Measurements from ENCODE around the gene TUBGCP2. TPM values are rescaled to one million over a fixed set of nuclear protein-coding genes. Genes with fewer than 3 reads are reported as not detected.

Gene TUBGCP2
- total RNA-seq, 4 donors from 2014 or later: 35.8 to 47.3 (median 38.8) TPM

DNA sequence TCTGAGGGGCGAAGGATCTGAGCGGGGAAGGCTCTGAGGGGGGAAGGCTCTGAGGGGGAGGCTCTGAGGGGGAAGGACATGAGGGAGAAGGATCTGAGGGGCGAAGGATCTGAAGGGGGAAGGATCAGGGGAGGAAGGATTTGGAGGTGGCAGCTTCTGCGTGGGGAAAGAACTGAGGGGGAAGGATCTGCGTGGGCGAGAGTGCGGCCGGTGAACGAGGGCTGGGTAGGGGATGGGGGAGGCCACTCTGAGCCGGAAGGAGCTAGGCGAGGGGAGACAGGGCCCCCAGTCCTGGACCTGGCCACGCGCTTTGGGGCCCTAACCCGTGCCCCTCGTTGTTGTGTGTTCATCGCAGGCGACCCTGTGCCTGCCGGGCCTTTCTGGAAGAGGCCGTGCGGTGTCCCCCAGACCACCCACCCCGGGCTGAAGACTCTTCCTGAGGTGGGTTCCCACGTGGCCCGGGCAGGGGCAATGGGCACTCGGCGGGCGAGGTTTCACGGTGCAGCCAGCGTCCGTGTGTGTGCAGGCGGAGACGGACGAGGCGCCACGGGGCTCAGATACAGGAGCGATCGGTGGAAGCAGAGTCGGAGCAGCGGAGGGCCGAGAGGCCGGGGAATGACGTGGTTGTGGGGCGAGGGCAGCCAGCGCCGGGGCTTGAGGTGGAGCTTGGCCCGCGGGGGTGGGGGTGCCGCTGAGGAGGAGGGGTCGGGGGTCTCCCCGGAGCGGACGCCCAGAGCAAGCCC, 26.0 kb upstream of the TUBGCP2 start:
- TF ChIP-seq POLR2A (IDR thresholded peaks at IDR 0.05): no peak
- no peak for TF ChIP-seq POLR2AphosphoS5 (IDR thresholded peaks at IDR 0.05)
- TF ChIP-seq, protein P1, sequence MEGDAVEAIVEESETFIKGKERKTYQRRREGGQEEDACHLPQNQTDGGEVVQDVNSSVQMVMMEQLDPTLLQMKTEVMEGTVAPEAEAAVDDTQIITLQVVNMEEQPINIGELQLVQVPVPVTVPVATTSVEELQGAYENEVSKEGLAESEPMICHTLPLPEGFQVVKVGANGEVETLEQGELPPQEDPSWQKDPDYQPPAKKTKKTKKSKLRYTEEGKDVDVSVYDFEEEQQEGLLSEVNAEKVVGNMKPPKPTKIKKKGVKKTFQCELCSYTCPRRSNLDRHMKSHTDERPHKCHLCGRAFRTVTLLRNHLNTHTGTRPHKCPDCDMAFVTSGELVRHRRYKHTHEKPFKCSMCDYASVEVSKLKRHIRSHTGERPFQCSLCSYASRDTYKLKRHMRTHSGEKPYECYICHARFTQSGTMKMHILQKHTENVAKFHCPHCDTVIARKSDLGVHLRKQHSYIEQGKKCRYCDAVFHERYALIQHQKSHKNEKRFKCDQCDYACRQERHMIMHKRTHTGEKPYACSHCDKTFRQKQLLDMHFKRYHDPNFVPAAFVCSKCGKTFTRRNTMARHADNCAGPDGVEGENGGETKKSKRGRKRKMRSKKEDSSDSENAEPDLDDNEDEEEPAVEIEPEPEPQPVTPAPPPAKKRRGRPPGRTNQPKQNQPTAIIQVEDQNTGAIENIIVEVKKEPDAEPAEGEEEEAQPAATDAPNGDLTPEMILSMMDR (IDR thresholded peaks at IDR 0.05): no peak
- Histone ChIP-seq H3K4me1 (peaks cover 0 to 31% (median 23%) of the 10 kb centered on the region in 3 donors), H3K4me3 (peak overlapping the region in 1 of 2 donors; percentile 46), H3K27me3 (peaks cover 88% of the 10 kb centered on the region), H3K27ac (no peak overlapping the region), H3K36me3 (no peaks in the 10 kb centered on the region), H3K9me3 (no peaks in the 10 kb centered on the region)
- 31% methylated on average over 15 of the region's 51 CpGs; no CpG with 5 or more reads in 1 of the 2 donors for WGBS, 2 donors (ENCODE audit: low coverage in 1 of 2)
- peak; percentile 26 for ATAC-seq

DNA sequence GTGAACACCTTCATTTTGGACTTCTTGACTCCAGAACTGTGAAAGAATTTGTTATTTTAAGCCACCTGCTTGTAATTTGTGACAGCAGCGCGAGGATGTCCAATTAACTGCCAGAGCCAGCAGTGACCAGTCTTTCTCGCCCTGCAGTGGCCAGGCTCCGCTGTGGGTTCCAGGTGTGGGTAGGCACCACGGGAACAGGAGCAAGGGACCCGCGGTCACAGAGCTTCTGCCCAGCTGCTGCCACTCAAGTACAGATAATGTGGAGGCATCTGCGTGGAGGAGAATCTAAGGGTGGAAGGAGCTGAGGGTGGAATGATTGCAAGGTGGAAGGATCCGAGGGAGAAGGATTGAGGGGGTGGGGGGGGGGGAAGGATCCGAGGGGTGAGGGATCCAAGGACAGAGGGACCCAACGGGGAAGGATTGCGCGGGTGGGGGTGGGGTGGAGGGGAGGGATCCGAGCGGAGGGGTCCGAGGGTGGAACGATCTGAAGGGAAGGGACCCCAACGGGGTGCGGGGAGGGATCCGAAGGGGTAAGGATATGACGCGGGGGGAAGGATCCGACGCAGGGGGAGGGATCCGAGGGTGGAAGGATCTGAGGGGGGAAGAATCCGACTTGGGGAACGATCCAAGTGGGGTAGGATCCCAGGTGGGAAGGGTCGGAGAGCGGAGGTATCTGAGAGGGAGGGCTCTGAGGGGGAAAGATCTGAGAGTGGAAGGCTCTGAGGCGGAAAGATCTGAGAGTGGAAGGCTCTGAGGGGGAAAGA, 24.4 kb upstream of the TUBGCP2 start:
- H3K27me3 ChIP-seq: peaks cover 88% of the 10 kb centered on the region
- 74 to 75% methylated on average over 3 to 24 of the region's 30 CpGs for WGBS, 2 donors (ENCODE audit: low coverage in 1 of 2)
- H3K27ac ChIP-seq: no peak overlapping the region
- H3K4me3 ChIP-seq: no peak overlapping the region
- no peaks in the 10 kb centered on the region for H3K9me3 ChIP-seq
- no peak for ATAC-seq
- H3K4me1 ChIP-seq: peaks cover 0 to 36% (median 26%) of the 10 kb centered on the region in 3 donors
- TF ChIP-seq EP300 (IDR thresholded peaks at IDR 0.05) (no peak), POLR2A (IDR thresholded peaks at IDR 0.05) (no peak), POLR2AphosphoS5 (IDR thresholded peaks at IDR 0.05) (no peak)
- TF ChIP-seq, protein P1 (IDR thresholded peaks at IDR 0.05): no peak
- H3K36me3 ChIP-seq: no peaks in the 10 kb centered on the region

DNA sequence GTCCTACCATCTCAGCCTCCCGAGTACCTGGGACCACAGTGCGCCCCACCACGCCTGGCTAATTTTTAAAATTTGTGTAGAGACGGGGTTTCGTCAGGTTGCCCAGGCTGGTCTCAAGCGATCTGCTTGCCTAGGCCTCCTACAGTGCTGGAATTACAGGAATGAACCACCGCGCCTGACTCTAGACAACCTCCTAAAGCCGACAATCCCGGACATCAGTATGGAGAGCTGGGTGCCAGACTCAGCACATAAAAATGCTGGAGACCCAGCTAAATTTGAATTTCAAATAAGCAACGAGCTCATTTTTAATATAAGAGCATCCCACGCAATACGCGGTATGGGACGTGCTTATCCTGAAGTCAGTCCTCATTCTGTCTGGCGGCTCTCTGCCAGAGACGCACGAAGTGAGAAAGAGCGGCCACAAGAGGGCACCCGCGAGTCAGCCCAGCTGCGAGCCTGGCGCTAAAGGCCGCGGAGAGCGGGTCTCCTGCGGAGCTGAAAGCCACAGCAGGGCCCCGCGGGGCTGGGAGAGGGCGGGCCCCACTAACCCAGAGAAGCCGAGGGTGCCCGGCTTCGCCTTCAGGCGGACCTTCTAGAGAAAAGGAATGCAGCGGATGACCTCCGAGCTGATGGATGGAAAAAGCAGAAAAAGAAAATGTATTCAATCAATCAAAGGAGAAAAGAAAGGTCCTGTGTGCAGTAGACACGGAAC, 21.0 kb upstream of the TUBGCP2 start:
- H3K4me1 ChIP-seq: peaks cover 3 to 28% (median 17%) of the 10 kb centered on the region in 3 donors
- H3K36me3 ChIP-seq: no peaks in the 10 kb centered on the region
- H3K27ac ChIP-seq: no peak overlapping the region
- WGBS, 2 donors (ENCODE audit: low coverage in 1 of 2): 3 to 15% methylated on average over 17 of the region's 37 CpGs
- peak; percentile 85 for ATAC-seq
- H3K4me3 ChIP-seq: peak overlapping the region in 1 of 2 donors; percentile 35
- peaks cover 88% of the 10 kb centered on the region for H3K27me3 ChIP-seq
- no peaks in the 10 kb centered on the region for H3K9me3 ChIP-seq
- TF ChIP-seq EP300 (IDR thresholded peaks at IDR 0.05) (no peak), POLR2AphosphoS5 (IDR thresholded peaks at IDR 0.05) (peak; percentile 45)
- TF ChIP-seq, protein P1 (IDR thresholded peaks at IDR 0.05): peak in 3 of 4 experiments; percentile 85 to 96 (median 85)

DNA sequence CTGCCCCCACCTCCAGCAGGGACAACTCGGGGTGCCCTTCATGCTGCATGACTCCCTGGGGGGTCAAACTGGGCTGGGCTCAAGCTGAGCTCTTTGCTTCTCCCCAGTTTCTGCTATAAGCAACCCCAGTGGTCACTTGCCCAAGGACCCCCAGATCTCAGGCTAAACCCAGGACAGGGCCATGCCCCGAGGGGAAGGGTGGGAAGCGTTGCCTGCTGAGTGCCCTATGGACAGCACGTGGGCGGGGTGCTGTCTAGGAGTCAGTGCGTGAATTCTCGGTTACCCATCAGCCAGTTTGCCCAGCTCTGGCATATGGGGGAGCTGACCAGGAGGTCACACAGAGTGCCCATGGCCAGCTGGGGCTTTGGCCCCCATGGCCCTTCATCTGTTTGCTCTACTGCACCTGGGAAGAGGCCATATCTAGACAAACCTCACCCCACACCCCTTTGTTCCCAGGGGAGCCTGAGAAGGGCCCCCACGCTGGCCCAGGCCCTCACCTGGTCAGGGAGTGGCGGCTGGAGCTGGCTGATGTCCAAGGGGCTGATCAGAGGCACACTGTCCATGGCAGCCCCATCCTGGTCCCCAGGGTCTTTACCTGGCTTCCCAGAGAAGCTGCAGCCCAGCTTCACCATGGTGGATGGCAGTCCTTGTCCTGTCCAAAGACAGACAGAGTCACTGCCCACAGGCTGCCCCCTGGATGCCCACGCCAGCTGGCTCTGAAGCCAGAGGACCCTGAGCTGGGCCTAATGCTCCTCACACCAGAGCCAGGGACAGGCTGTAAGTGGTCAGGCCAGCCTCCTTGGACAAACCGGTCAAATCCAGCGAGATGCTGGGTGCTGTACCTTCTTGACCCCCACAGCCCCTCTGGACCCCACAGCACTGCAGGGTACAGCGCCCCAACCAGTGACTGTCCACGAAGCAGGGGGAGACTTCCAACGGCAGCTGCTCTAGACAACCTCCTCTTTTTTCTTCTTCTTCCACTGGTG, 20.0 kb upstream of the TUBGCP2 start:
- 83 to 88% methylated on average over 5 of the region's 15 CpGs for WGBS, 2 donors (ENCODE audit: low coverage in 1 of 2)
- no peak for ATAC-seq
- Histone ChIP-seq H3K36me3 (no peaks in the 10 kb centered on the region), H3K27me3 (peaks cover 92% of the 10 kb centered on the region), H3K4me1 (peaks cover 3 to 34% (median 19%) of the 10 kb centered on the region in 3 donors), H3K27ac (no peak overlapping the region), H3K4me3 (no peak overlapping the region), H3K9me3 (no peaks in the 10 kb centered on the region)
- no peak for TF ChIP-seq POLR2A (IDR thresholded peaks at IDR 0.05)
- TF ChIP-seq, protein P1 (IDR thresholded peaks at IDR 0.05): no peak
- no peak for TF ChIP-seq EP300 (IDR thresholded peaks at IDR 0.05)
- TF ChIP-seq POLR2AphosphoS5 (IDR thresholded peaks at IDR 0.05): no peak
